HT1080 (cell line): ENCODE data around the gene ITGA5. TPM values are rescaled to one million over a fixed set of nuclear protein-coding genes. Genes with fewer than 3 reads are reported as not detected.
"Not testable (repeated sequence)": the region's sequence is repeated elsewhere in the genome, so short reads cannot be mapped to it uniquely, and the experiment has no call there.

Source experiments
- DNase-seq: peaks from one replicate; pipeline ENCODE4 v3.0.0-alpha.2; 2015; ENCODE audit warnings: low read depth
- total RNA-seq: library from RNA; depleted of rRNA; stranded (reverse); fragments of >200 nt; shearing (Covaris generic); gene quantifications from 2 replicates; pipeline ENCODE4 v1.2.3, GENCODE V29; 2014; rRNA removed

The ITGA5 gene
- total RNA-seq, 1 experiment from 2014 or later = 163 TPM

DNA sequence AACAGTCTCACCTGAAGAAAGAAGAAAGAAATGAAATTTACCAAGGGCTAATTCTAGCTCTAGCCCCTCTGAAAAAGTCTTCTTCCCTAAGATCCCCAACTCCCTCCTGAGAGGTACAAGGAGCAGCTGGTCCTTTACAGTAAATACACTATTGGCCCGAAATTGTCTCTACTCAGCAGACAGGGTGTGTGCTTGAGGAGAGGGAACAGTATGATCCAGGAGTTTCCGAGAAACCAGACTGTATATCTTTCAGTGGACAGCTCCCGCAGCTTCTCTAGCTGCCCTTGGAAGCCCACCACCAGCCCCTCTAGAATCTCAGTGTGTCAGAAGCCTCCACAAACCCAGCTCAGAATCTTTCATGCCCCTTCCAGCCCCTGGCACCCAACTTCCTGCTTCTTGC is 62.8 kb downstream of the ITGA5 start:
- no peak for DNase-seq

DNA sequence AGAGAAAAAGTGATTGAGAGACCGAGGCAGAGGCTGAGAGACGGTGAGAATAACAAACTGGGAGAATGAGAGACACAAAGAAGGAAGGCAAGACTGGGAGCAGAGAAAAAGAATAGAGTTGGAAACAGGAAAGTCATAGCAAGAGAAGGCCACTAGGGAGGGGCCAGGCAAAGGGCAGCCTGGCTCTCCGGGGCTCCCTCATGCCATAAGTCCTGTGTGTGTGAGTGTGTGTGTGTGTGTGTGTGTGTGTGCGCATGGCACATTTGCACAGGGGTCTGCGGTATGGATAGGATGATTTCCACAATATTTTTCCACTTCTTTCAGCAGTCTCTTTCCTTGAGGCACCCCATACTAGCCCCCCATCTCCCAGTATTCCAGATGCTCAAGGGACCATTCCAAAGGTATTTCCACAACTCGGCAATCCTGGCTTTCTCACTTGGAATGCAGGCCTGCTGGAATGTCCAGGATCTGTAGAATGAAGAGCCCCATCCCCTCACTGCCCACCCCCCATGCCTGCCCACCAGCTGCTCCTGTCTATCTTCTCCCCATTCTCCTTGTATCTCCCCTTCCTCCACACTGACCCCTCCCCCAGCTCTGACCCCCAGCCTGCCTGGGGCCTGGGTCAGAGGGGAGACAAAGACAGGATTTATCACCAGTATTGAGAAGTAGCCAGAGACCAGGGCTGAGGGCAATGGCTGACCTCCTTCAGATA is 63.8 kb downstream of the ITGA5 start:
- DNase-seq = no peak

- DNase-seq = not testable (repeated sequence)
These were observed 64.8 kb downstream of the ITGA5 start for GRCh38 chr12:54354271-54354670.

DNA sequence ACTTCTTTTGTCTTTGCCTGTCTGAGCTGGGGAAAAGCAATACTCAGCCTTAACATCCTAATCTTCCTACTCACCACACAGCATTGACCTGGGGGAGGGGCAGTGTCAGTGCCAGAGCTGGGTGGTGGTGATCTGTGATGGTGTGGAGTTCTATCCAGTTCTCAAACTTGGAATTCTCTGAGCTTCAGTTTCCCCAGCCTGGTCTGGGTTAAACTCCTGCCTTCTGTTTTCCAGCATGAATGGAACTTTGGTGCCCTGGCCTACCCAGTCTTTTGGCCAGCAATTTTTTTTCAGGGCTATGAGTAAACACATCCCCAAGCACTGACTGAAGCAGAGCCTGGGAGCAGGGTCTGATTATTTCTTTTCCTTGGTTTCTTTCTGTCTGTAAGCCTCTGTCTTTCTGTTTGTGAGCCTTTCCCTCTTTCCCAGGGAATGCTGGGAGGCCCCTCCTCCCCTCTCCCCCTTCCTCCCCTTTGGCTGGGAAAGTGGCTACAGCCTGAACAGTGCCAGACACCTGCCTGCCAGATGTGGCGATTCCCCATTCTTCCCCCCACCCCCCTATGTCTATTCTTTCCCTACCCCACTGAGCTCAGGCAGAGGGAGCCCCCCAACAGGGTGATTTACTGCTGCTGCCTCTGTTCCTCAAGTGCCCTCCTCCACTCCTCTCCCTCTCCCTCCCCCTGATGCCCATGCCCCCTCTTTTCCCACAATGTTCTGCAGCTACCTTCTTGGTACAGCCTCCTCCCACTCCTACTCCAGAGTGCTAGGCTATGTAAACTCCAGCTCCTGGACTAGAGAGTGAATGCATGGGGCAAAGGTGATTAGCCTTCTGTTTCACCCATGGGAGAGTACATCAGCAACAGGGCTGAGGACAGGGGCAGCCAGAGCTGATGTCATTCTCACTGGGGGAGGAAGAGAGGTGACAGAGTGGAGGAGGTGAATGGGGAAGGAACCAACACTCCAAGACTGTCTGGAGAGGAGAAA is 65.9 kb downstream of the ITGA5 start:
- DNase-seq = no peak

DNA sequence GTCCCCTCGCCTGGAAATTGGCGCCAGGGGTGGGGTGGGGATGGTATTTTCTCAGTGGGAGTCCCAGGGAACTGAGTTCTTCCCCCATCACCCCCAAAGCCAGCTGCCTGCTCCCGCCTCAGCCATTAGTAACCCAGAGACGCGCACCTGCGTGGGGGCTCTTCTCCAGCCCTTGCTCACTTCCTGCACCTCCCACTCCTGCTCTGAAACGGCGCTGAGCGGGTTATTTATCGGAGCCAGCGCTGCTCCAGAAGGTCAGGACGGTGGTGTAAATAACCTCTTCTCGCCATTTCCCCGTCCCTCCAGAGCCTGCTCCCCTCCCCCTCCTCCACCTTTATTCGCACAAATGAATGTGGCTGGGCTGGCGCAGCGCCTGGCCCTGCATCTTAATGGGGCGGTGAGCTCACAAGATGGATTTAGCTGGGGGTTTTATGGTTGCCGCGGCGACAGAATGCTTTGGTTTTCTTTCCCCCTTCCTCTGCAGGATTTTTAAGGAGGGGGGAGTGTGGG is 67.0 kb downstream of the ITGA5 start:
- no peak for DNase-seq

GRCh38 chr12:54351341-54351740 is 67.7 kb downstream of the ITGA5 start:
- no peak for DNase-seq

DNA sequence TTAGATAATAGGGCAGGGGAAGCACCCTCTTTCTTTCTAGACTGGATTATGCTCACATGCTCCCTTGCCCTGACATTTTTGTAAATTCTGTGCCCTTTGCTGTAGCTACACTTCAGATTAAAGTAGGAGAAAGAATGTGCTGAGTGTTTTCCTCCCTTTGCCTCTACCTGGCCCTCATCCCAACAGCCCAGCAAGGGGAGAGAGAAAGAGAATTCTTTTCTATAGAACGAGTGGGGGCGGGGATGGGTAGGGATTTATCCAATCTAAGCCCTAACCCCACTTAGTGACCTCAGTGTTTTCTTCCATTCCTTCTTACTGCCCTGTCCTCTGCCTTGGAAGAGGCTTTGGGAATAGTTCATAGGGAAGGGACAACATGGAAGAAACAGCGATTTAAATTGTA is 68.3 kb downstream of the ITGA5 start:
- no peak for DNase-seq

DNA sequence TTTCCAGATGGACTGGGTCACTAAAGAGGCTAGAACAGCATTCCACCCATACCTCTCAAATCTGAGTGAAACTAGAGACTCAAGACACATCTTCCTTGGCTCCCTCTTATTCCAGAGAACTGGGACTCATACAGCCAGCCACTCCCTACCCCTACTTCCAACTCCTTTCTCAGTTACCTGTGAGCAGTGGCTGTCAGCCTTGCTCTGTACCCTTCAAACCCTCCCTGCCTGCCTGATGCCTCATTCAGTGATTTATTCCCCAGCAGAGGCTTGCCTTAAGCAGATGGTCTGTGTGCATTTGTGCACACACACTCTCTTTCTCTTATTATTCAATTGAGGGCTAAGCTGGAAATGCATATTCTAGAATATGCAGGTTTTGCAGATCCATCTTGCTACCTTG is 69.4 kb downstream of the ITGA5 start:
- no peak for DNase-seq

GRCh38 chr12:54349036-54349435 is 70.0 kb downstream of the ITGA5 start:
- DNase-seq = no peak

Other genes starting within 250 kb of the ITGA5 start
- 90.4 and 101 TPM in 2 replicates for gene SMUG1, start 230.3 kb downstream of the ITGA5 start, total RNA-seq
- 55.9 and 67.6 TPM in 2 replicates for gene CBX5, start 139.1 kb downstream of the ITGA5 start, total RNA-seq
- 500 and 660 TPM in 2 replicates for gene HNRNPA1, start 138.5 kb downstream of the ITGA5 start, total RNA-seq
- 0.06 TPM in 1 of 2 replicates, not detected in the other for gene NFE2, start 118.3 kb downstream of the ITGA5 start, total RNA-seq
- gene COPZ1, start 94.1 kb downstream of the ITGA5 start, total RNA-seq = 83.5 and 96.9 TPM in 2 replicates
- gene GPR84, start 54.8 kb downstream of the ITGA5 start, total RNA-seq = not detected in 2 replicates
- 4.0 and 5.4 TPM in 2 replicates for gene ZNF385A, start 34.5 kb downstream of the ITGA5 start, total RNA-seq
- gene GTSF1, start 54.3 kb upstream of the ITGA5 start, total RNA-seq = 2.1 TPM in 1 of 2 replicates, not detected in the other
- not detected in 2 replicates for gene NCKAP1L, start 78.5 kb upstream of the ITGA5 start, total RNA-seq
- not detected in 2 replicates for gene PDE1B, start 130.3 kb upstream of the ITGA5 start, total RNA-seq
- gene PPP1R1A, start 169.4 kb upstream of the ITGA5 start, total RNA-seq = not detected in 2 replicates
- not detected in 2 replicates for gene LACRT, start 215.6 kb upstream of the ITGA5 start, total RNA-seq
- not detected in 2 replicates for gene DCD, start 229.1 kb upstream of the ITGA5 start, total RNA-seq